GM08714 (cell line): Measurements from ENCODE around the gene CACNA1H.

Experiments used
- H3K4me3 ChIP-seq: fragments of 200-500 bp; sonication (Bioruptor generic); 2 replicates; pipeline ENCODE4 v1.5.1; 2014; ENCODE audit warnings: mild to moderate bottlenecking, low read length, inconsistent platforms
- ZNF274 ChIP-seq: IDR thresholded peaks from 2 replicates; pipeline ENCODE4 v1.6.1; 2012; ENCODE audit warnings: mild to moderate bottlenecking, low read depth, low read length

The CACNA1H gene

GRCh38 chr16:1201444-1201843 lies 48.5 kb downstream of the CACNA1H start:
- no peak for TF ChIP-seq ZNF274
- no peak overlapping the region for H3K4me3 ChIP-seq

- TF ChIP-seq ZNF274 = no peak
- no peak overlapping the region for H3K4me3 ChIP-seq
Measured at GRCh38 chr16:1202274-1202673, 49.4 kb downstream of the CACNA1H start.

GRCh38 chr16:1204933-1205332 lies 52.0 kb downstream of the CACNA1H start:
- no peak for TF ChIP-seq ZNF274
- no peak overlapping the region for H3K4me3 ChIP-seq

DNA sequence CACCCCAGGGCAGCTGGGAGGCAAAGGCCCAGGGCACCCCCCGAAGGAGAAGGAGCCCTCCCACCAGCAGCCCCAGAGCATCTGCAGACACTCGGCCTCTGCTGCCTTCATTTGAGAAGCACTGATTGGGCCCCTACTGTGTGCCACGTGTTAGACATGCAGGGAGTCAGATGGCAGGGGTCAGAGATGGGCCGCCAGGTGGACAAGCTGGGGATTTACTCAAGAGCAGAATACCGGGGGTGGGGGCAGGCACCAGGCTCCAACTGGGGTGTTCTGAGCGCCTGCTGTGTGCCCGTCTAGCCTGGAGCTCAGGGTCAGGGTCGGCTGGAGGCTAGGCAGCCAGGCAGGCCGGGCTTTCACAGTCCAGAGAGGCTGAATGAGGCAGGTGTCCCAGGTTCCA lies 53.4 kb downstream of the CACNA1H start:
- no peak for TF ChIP-seq ZNF274
- H3K4me3 ChIP-seq = no peak overlapping the region

DNA sequence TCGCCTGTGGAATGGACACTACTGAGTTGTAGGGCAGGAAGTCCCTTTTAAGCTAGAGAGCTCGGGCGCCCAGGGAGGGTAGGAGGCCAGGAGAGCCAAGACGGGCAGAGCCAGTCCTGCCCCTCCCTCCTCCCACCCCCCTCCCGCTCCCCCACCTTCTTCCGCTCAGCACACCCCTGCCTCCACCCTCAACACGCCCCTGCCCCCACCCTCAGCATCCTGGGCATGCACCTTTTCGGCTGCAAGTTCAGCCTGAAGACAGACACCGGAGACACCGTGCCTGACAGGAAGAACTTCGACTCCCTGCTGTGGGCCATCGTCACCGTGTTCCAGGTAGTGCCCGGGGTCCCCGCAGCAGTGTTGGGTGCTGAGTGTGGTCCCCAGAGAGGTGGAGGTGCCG lies 53.9 kb downstream of the CACNA1H start:
- no peak overlapping the region for H3K4me3 ChIP-seq
- TF ChIP-seq ZNF274 = no peak

GRCh38 chr16:1208239-1208830 lies 55.4 kb downstream of the CACNA1H start:
- no peak for TF ChIP-seq ZNF274

GRCh38 chr16:1209081-1209480 lies 56.2 kb downstream of the CACNA1H start:
- TF ChIP-seq ZNF274 = no peak
- H3K4me3 ChIP-seq = no peak overlapping the region

More at GRCh38 chr16:1208239-1208830, 55.4 kb downstream of the CACNA1H start:
- no peak overlapping the region for H3K4me3 ChIP-seq

DNA sequence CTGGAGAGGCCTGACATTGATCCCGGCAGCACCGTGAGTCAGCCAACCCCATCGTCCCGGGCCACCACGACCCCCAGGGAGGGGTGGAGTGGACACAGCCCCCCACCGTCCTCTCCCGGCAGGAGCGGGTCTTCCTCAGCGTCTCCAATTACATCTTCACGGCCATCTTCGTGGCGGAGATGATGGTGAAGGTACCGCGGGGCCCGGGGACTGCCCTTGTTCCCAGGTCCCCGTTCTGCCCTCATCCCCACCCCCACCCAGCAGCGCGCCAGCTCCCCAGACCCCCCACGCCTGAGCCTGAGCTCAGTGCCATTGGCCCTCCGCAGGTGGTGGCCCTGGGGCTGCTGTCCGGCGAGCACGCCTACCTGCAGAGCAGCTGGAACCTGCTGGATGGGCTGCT lies 57.6 kb downstream of the CACNA1H start:
- H3K4me3 ChIP-seq = no peak overlapping the region
- TF ChIP-seq ZNF274 = no peak

GRCh38 chr16:1211451-1212268 lies 58.8 kb downstream of the CACNA1H start:
- no peak for TF ChIP-seq ZNF274
- H3K4me3 ChIP-seq = no peak overlapping the region

DNA sequence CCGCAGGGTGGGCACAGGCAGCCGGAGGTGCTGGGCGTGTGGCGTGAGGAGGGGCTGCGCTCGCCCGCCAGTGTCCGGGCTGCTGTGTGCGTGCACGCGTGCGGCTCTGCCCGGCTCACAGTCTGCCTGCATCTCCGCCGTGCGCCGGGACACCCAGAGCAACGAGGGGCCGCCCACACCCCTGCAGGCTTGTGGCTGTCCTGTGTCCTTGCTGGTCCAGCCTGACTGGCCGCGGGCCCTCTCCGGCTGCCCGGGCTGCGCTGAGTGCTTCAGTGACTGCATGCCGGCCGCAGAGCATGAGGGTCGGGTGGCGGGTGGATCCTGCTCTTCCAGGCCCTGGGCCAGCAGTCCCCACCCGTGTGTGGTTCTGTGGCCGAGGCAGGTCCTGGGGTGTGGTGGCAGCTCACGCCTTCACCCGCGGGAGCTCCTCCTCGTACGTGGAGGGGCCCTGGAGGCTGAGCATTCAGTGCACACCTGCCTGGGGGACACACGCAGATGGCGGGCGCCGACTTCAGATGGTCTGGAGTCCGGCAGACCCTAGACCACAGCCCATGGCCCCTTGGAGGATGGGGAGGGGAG lies 59.8 kb downstream of the CACNA1H start:
- H3K4me3 ChIP-seq = no peak overlapping the region
- TF ChIP-seq ZNF274 = no peak

- H3K4me3 ChIP-seq = no peak overlapping the region
- no peak for TF ChIP-seq ZNF274
Measured at GRCh38 chr16:1213231-1213630, 60.3 kb downstream of the CACNA1H start.

DNA sequence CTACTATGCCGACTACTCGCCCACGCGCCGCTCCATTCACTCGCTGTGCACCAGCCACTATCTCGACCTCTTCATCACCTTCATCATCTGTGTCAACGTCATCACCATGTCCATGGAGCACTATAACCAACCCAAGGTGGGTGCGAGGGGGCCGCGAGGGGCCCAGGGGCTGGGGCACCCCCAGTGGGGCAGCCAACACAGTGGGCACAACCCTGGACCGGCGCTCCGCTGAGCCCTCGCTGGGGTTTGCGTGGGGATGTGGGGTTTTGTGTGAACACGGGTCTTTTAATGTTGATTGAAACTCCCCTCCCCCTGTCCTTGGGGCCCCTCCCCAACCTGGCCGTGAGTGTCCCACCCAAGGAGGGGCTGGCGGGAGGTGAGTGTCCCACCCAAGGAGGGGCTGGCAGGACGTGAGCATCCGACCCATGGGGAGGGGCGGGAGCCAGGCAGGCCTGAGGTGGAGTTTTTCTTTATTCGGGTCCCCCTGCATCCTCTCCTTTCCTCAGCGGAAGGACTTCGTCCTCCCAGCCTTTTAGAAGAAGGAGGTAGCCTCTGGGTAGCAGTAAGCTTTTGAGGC lies 61.0 kb downstream of the CACNA1H start:
- H3K4me3 ChIP-seq = no peak overlapping the region

DNA sequence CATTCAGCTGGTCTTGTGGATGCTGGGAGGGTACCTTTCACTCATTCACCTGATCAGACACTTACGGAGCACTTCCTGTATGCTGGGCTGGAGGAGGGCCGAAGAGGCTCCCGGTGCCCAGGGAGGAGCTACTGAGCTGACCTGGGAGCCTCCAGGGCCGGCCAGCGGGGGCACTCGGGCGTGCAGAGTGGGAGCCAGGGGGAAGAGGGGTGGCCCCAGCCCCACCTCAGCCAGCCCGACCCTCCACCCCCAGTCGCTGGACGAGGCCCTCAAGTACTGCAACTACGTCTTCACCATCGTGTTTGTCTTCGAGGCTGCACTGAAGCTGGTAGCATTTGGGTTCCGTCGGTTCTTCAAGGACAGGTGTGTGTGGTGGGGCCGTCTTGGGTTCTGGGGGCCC lies 61.8 kb downstream of the CACNA1H start:
- no peak for TF ChIP-seq ZNF274
- no peak overlapping the region for H3K4me3 ChIP-seq

More for the DNA sequence above, 61.0 kb downstream of the CACNA1H start:
- TF ChIP-seq ZNF274 = no peak

DNA sequence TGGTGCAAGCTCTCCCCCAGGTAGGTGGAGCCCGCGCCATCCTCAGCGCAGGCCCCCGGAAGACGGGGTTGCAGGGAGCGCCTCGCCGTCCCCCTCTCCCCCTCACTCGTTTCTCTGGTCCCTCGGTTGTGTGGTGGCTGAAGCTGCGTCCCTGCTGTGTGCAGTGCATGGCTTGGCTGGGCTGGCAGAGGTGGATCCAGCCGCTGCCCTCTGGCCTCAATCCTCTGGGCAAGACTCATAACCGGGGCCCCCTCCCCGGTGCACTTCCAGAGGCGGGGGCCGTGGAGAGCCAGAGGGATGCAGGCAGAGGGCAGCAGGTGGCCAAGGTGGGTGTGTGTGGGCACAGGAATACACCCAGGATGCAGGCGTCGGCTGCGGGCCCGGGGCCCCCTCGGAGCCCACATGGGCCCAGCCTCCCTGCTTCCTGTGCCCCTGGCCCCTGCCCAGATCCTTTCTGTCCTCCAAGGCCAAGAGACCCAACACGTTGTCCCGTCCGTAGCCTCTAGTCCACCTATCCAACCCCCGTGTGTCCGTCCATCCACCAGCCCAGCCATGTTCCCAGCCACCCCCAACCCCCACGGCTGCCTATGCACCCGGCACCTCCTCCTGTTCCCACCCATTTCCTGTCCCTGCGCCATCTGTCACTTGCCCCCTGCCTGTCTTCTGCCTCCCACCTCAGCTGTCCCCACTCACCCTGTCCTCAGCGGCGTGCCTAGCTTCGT lies 62.8 kb downstream of the CACNA1H start:
- TF ChIP-seq ZNF274 = no peak
- no peak overlapping the region for H3K4me3 ChIP-seq
